RWPE1 (cell line): ENCODE results near the gene RIPOR3.

Experiments
- CTCF ChIA-PET: fragments of 350-600 bp; sonication (Branson Sonifier 250); formaldehyde crosslinking; extraction: SDS; loops from one replicate; lab custom pipeline; 2021; lab: Yijun Ruan, JAX
- POLR2A ChIA-PET: fragments of 400-600 bp; formaldehyde crosslinking; extraction: SDS; loops from one replicate; lab custom pipeline; 2020; ENCODE audit warnings: antibody characterized with exemption; ENCODE audit not compliant: low non-redundant PET; lab: Yijun Ruan, JAX
- DNase-seq: peaks from one replicate; pipeline ENCODE4 v3.0.0; 2012; ENCODE audit warnings: low spot score
- H3K27ac ChIP-seq: fragments of 450-650 bp; 2 replicates; pipeline ENCODE4 v1.5.1; 2017
- CTCF ChIP-seq: fragments of 450-650 bp; conservative IDR thresholded peaks from 2 replicates; pipeline ENCODE4 v1.5.1; 2017; ENCODE audit warnings: low read depth, mild to moderate bottlenecking

Gene RIPOR3

GRCh38 chr20:50559856-50560638, 131.3 kb downstream of the RIPOR3 start:
- TF ChIP-seq CTCF: no peak
- ChIA-PET POLR2A (interaction anchor here (0.6 kb wide), 1 partner anchor 59 kb away, joined by 3 read pairs; no protein-coding TSS in a partner anchor), CTCF (interaction anchor here (0.5 to 0.7 kb wide), 6 partner anchors 19 to 1343 kb away, joined by 3 to 8 read pairs (median 3); no protein-coding TSS in a partner anchor)
- DNase-seq: no peak
- peak overlapping the region; percentile 92 for H3K27ac ChIP-seq

GRCh38 chr20:50559149-50559548, 132.2 kb downstream of the RIPOR3 start:
- peak overlapping the region; percentile 51 for H3K27ac ChIP-seq
- no peak for DNase-seq
- ChIA-PET POLR2A (no interaction called here), CTCF (interaction anchor here (0.6 to 0.7 kb wide), 3 partner anchors 20 to 627 kb away, joined by 3 to 8 read pairs (median 6); no protein-coding TSS in a partner anchor)
- no peak for TF ChIP-seq CTCF

- CTCF ChIA-PET: interaction anchor here (0.6 to 1.3 kb wide), 3 partner anchors 9 to 1418 kb away, joined by 3 to 4 read pairs (median 4); no protein-coding TSS in a partner anchor
- no peak for TF ChIP-seq CTCF
- H3K27ac ChIP-seq: peak overlapping the region; percentile 51
- DNase-seq: peak; percentile 95
- POLR2A ChIA-PET: interaction anchor here (0.6 kb wide), 1 partner anchor 606 kb away, joined by 3 read pairs; no protein-coding TSS in a partner anchor
Observed at GRCh38 chr20:50558483-50558925, 132.8 kb downstream of the RIPOR3 start.

- TF ChIP-seq CTCF: no peak
- peak overlapping the region; percentile 54 for H3K27ac ChIP-seq
- POLR2A ChIA-PET: interaction anchor here (0.6 kb wide), 1 partner anchor 605 kb away, joined by 3 read pairs; no protein-coding TSS in a partner anchor
- CTCF ChIA-PET: interaction anchor here (0.6 to 1.3 kb wide), 4 partner anchors 9 to 619 kb away, joined by 4 to 8 read pairs (median 4); no protein-coding TSS in a partner anchor
- no peak for DNase-seq
Observed at GRCh38 chr20:50557549-50558134, 133.7 kb downstream of the RIPOR3 start.

GRCh38 chr20:50555662-50556061, 135.7 kb downstream of the RIPOR3 start:
- no peak for TF ChIP-seq CTCF
- DNase-seq: no peak
- ChIA-PET POLR2A (no interaction called here), CTCF (interaction anchor here (0.6 to 1.1 kb wide), 3 partner anchors 22 to 386 kb away, joined by 4 to 5 read pairs (median 4); no protein-coding TSS in a partner anchor)
- no peak overlapping the region for H3K27ac ChIP-seq
